HEK293 (cell line): ENCODE data around the gene AFF2.
"Not testable (repeated sequence)": the region's sequence is repeated elsewhere in the genome, so short reads cannot be mapped to it uniquely, and the experiment has no call there.

Experiments
- CTCF ChIA-PET: fragments of 350-600 bp; formaldehyde crosslinking; extraction: SDS; loops from one replicate; lab custom pipeline; 2021; ENCODE audit warnings: antibody characterized with exemption; lab: Yijun Ruan, JAX
- POLR2A ChIA-PET: fragments of 300-600 bp; formaldehyde crosslinking; extraction: SDS; loops from one replicate; lab custom pipeline; 2020; ENCODE audit warnings: antibody characterized with exemption, inconsistent platforms; lab: Yijun Ruan, JAX
- H3K27ac ChIP-seq: fragments of 200-500 bp; sonication (Bioruptor generic); 2 replicates; pipeline ENCODE4 v1.5.1; 2014; ENCODE audit warnings: low read depth, low read length, control low read depth, inconsistent platforms; ENCODE audit errors: extremely low read depth
- H3K36me3 ChIP-seq, 2 experiments: fragments of 200-500 bp in 1 of 2; sonication (Bioruptor generic) in 1 of 2; 1 replicate in 1 of 2; 2 replicates in 1 of 2; pipeline ENCODE4 v1.5.1; 2014 to 2017; ENCODE audit warnings: inconsistent platforms in 2 of 2, low read length in 2 of 2; ENCODE audit not compliant: control insufficient read depth in 2 of 2, insufficient read depth in 1 of 2
- H3K4me1 ChIP-seq: fragments of 200-500 bp; sonication (Bioruptor generic); 2 replicates; pipeline ENCODE4 v1.5.1; 2014; ENCODE audit warnings: mild to moderate bottlenecking, low read length, inconsistent platforms; ENCODE audit not compliant: control insufficient read depth, insufficient read depth
- H3K4me3 ChIP-seq: 2 replicates; pipeline ENCODE4 v1.5.1; 2011; ENCODE audit warnings: low read depth, mild to moderate bottlenecking, control low read depth, low read length, moderate library complexity
- H3K9me3 ChIP-seq: fragments of 200-500 bp; sonication (Bioruptor generic); 2 replicates; pipeline ENCODE4 v1.5.1; 2014; ENCODE audit warnings: low read depth, low read length, inconsistent platforms; ENCODE audit not compliant: control insufficient read depth, insufficient read depth
- GFI1B ChIP-seq: fragments of 450-650 bp; formaldehyde crosslinking; IDR thresholded peaks from 2 replicates; pipeline ENCODE4 v1.5.1; 2016; ENCODE audit warnings: missing biosample characterization, missing genetic modification characterization
- KLF10 ChIP-seq: fragments of 450-650 bp; IDR thresholded peaks from 2 replicates; pipeline ENCODE4 v1.5.1; 2018; ENCODE audit warnings: missing biosample characterization, mild to moderate bottlenecking, missing genetic modification characterization
- KLF17 ChIP-seq: fragments of 450-650 bp; formaldehyde crosslinking; IDR thresholded peaks from 2 replicates; pipeline ENCODE4 v1.5.1; 2016; ENCODE audit warnings: missing biosample characterization, missing genetic modification characterization
- MYNN ChIP-seq: fragments of 450-650 bp; formaldehyde crosslinking; IDR thresholded peaks from 2 replicates; pipeline ENCODE4 v1.5.1; 2016; ENCODE audit warnings: missing biosample characterization, missing genetic modification characterization, borderline replicate concordance
- SALL2 ChIP-seq: fragments of 450-650 bp; formaldehyde crosslinking; IDR thresholded peaks from 2 replicates; pipeline ENCODE4 v1.5.0; 2017; ENCODE audit warnings: missing biosample characterization, mild to moderate bottlenecking, missing genetic modification characterization, borderline replicate concordance
- ZBTB1 ChIP-seq: fragments of 450-650 bp; formaldehyde crosslinking; IDR thresholded peaks from 2 replicates; pipeline ENCODE4 v1.5.1; 2016; ENCODE audit warnings: missing biosample characterization, missing genetic modification characterization
- ZEB2 ChIP-seq: fragments of 450-650 bp; formaldehyde crosslinking; IDR thresholded peaks from 2 replicates; pipeline ENCODE4 v1.5.1; 2016; ENCODE audit warnings: missing biosample characterization, missing genetic modification characterization
- ZNF10 ChIP-seq: fragments of 450-650 bp; formaldehyde crosslinking; IDR thresholded peaks from 2 replicates; pipeline ENCODE4 v1.5.1; 2017; ENCODE audit warnings: missing biosample characterization, missing genetic modification characterization
- ZNF157 ChIP-seq: fragments of 450-650 bp; formaldehyde crosslinking; IDR thresholded peaks from 2 replicates; pipeline ENCODE4 v1.5.1; 2016; ENCODE audit warnings: missing biosample characterization, missing genetic modification characterization
- ZNF16 ChIP-seq: fragments of 450-650 bp; formaldehyde crosslinking; IDR thresholded peaks from 2 replicates; pipeline ENCODE4 v1.5.1; 2016; ENCODE audit warnings: low read depth, missing biosample characterization, missing genetic modification characterization
- ZNF266 ChIP-seq: fragments of 450-650 bp; formaldehyde crosslinking; IDR thresholded peaks from 2 replicates; pipeline ENCODE4 v1.5.1; 2016; ENCODE audit warnings: missing biosample characterization, missing genetic modification characterization, low read depth
- ZNF37A ChIP-seq: fragments of 450-650 bp; IDR thresholded peaks from 2 replicates; pipeline ENCODE4 v1.5.1; 2018; ENCODE audit warnings: missing biosample characterization, missing genetic modification characterization
- ZNF548 ChIP-seq: fragments of 450-650 bp; formaldehyde crosslinking; IDR thresholded peaks from 2 replicates; pipeline ENCODE4 v1.5.1; 2016; ENCODE audit warnings: missing biosample characterization, missing genetic modification characterization
- ZNF571 ChIP-seq: fragments of 450-650 bp; formaldehyde crosslinking; IDR thresholded peaks from 2 replicates; pipeline ENCODE4 v1.5.0; 2017; ENCODE audit warnings: missing biosample characterization, missing genetic modification characterization
- ZNF654 ChIP-seq: fragments of 450-650 bp; formaldehyde crosslinking; IDR thresholded peaks from 2 replicates; pipeline ENCODE4 v1.5.1; 2016; ENCODE audit warnings: low read depth, missing biosample characterization, missing genetic modification characterization
- ZNF707 ChIP-seq: fragments of 450-650 bp; formaldehyde crosslinking; IDR thresholded peaks from 2 replicates; pipeline ENCODE4 v1.5.1; 2016; ENCODE audit warnings: missing biosample characterization, missing genetic modification characterization
- ZNF747 ChIP-seq: fragments of 450-650 bp; formaldehyde crosslinking; IDR thresholded peaks from 2 replicates; pipeline ENCODE4 v1.5.1; 2016; ENCODE audit warnings: missing biosample characterization, missing genetic modification characterization
- ZNF768 ChIP-seq: fragments of 450-650 bp; formaldehyde crosslinking; IDR thresholded peaks from 2 replicates; pipeline ENCODE4 v1.5.1; 2018; ENCODE audit warnings: missing biosample characterization, mild to moderate bottlenecking, missing genetic modification characterization
- ZNF830 ChIP-seq: fragments of 450-650 bp; IDR thresholded peaks from 2 replicates; pipeline ENCODE4 v1.5.0; 2018; ENCODE audit warnings: missing biosample characterization, missing genetic modification characterization, low read depth, mild to moderate bottlenecking, moderate library complexity
- ZSCAN23 ChIP-seq: fragments of 450-650 bp; formaldehyde crosslinking; IDR thresholded peaks from 2 replicates; pipeline ENCODE4 v1.5.1; 2016; ENCODE audit warnings: missing biosample characterization, missing genetic modification characterization
- TF ChIP-seq, protein P1 (sequence below): fragments of 450-650 bp; formaldehyde crosslinking; IDR thresholded peaks from 2 replicates; pipeline ENCODE4 v1.5.1; 2016; ENCODE audit warnings: missing biosample characterization, missing genetic modification characterization, borderline replicate concordance
- TF ChIP-seq, protein P2 (sequence below): fragments of 450-650 bp; formaldehyde crosslinking; IDR thresholded peaks from 2 replicates; pipeline ENCODE4 v1.5.1; 2016; ENCODE audit warnings: missing biosample characterization, missing genetic modification characterization
- TF ChIP-seq, protein P3 (sequence below): fragments of 450-650 bp; formaldehyde crosslinking; IDR thresholded peaks from 2 replicates; pipeline ENCODE4 v1.5.1; 2016; ENCODE audit warnings: missing biosample characterization, missing genetic modification characterization
- TF ChIP-seq, protein P4 (sequence below): fragments of 450-650 bp; formaldehyde crosslinking; IDR thresholded peaks from 2 replicates; pipeline ENCODE4 v1.5.1; 2016; ENCODE audit warnings: missing biosample characterization, missing genetic modification characterization
- TF ChIP-seq, protein P5 (sequence below): fragments of 450-650 bp; formaldehyde crosslinking; IDR thresholded peaks from 2 replicates; pipeline ENCODE4 v1.5.1; 2017; ENCODE audit warnings: missing biosample characterization, mild to moderate bottlenecking, missing genetic modification characterization, moderate library complexity

AFF2 gene

DNA sequence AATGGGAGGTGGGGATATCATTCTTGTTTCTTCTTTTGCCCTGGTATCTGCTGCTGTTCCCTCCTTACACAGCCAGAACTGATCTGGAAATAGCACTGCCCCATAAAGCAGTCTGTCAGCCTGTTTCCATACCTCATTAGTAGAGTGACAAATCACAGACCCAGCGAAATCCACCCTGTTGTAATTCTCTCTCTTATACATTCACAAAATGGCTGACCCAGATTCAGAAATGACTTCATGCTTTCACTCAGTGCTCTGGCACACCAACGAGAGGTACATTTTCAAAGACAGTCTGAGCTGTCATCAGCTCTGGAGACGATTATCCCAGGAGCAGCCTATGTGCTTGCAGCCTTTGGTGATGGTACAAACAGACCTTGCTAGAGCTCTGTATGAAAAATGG, 164.6 kb downstream of the AFF2 start:
- H3K4me3 ChIP-seq = no peak overlapping the region
- no peak overlapping the region for H3K27ac ChIP-seq
- H3K9me3 ChIP-seq = no peaks in the 10 kb centered on the region
- no peak for TF ChIP-seq ZNF571 (tag by site-specific recombination)
- TF ChIP-seq, protein P1, sequence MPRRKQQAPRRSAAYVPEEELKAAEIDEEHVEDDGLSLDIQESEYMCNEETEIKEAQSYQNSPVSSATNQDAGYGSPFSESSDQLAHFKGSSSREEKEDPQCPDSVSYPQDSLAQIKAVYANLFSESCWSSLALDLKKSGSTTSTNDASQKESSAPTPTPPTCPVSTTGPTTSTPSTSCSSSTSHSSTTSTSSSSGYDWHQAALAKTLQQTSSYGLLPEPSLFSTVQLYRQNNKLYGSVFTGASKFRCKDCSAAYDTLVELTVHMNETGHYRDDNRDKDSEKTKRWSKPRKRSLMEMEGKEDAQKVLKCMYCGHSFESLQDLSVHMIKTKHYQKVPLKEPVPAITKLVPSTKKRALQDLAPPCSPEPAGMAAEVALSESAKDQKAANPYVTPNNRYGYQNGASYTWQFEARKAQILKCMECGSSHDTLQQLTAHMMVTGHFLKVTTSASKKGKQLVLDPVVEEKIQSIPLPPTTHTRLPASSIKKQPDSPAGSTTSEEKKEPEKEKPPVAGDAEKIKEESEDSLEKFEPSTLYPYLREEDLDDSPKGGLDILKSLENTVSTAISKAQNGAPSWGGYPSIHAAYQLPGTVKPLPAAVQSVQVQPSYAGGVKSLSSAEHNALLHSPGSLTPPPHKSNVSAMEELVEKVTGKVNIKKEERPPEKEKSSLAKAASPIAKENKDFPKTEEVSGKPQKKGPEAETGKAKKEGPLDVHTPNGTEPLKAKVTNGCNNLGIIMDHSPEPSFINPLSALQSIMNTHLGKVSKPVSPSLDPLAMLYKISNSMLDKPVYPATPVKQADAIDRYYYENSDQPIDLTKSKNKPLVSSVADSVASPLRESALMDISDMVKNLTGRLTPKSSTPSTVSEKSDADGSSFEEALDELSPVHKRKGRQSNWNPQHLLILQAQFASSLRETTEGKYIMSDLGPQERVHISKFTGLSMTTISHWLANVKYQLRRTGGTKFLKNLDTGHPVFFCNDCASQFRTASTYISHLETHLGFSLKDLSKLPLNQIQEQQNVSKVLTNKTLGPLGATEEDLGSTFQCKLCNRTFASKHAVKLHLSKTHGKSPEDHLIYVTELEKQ (tag by site-specific recombination) = no peak
- TF ChIP-seq MYNN = no peak
- TF ChIP-seq ZNF830 (tag by site-specific recombination) = no peak
- no peak for TF ChIP-seq ZEB2
- TF ChIP-seq ZNF157 (tag by site-specific recombination) = no peak
- TF ChIP-seq ZNF266 (tag by site-specific recombination) = no peak
- TF ChIP-seq ZNF654 (tag by site-specific recombination) = no peak
- no peak for TF ChIP-seq ZNF548 (tag by site-specific recombination)
- TF ChIP-seq ZNF747 (tag by site-specific recombination) = no peak
- TF ChIP-seq ZNF37A (tag by site-specific recombination) = no peak
- TF ChIP-seq SALL2 (tag by site-specific recombination) = no peak
- no peak for TF ChIP-seq ZNF16 (tag by site-specific recombination)
- TF ChIP-seq ZNF10 (tag by site-specific recombination) = no peak
- TF ChIP-seq, protein P2, sequence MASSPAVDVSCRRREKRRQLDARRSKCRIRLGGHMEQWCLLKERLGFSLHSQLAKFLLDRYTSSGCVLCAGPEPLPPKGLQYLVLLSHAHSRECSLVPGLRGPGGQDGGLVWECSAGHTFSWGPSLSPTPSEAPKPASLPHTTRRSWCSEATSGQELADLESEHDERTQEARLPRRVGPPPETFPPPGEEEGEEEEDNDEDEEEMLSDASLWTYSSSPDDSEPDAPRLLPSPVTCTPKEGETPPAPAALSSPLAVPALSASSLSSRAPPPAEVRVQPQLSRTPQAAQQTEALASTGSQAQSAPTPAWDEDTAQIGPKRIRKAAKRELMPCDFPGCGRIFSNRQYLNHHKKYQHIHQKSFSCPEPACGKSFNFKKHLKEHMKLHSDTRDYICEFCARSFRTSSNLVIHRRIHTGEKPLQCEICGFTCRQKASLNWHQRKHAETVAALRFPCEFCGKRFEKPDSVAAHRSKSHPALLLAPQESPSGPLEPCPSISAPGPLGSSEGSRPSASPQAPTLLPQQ (tag by site-specific recombination) = no peak
- ChIA-PET CTCF (no interaction called here), POLR2A (no interaction called here)
- no peaks in the 10 kb centered on the region for H3K36me3 ChIP-seq
- H3K4me1 ChIP-seq = no peaks in the 10 kb centered on the region

GRCh38 chrX:148669175-148669574, 168.8 kb downstream of the AFF2 start:
- H3K4me3 ChIP-seq, H3K4me1 ChIP-seq, POLR2A ChIA-PET, H3K9me3 ChIP-seq, H3K27ac ChIP-seq, H3K36me3 ChIP-seq, CTCF ChIA-PET: not testable (repeated sequence)
- TF ChIP-seq ZNF707 = peak; percentile 92

GRCh38 chrX:148670277-148670676, 169.9 kb downstream of the AFF2 start:
- Histone ChIP-seq H3K27ac (no peak overlapping the region), H3K36me3 (no peaks in the 10 kb centered on the region)
- POLR2A ChIA-PET = no interaction called here
- no peak for TF ChIP-seq ZSCAN23 (tag by site-specific recombination)
- no peak for TF ChIP-seq GFI1B (tag by site-specific recombination)
- TF ChIP-seq, protein P3, sequence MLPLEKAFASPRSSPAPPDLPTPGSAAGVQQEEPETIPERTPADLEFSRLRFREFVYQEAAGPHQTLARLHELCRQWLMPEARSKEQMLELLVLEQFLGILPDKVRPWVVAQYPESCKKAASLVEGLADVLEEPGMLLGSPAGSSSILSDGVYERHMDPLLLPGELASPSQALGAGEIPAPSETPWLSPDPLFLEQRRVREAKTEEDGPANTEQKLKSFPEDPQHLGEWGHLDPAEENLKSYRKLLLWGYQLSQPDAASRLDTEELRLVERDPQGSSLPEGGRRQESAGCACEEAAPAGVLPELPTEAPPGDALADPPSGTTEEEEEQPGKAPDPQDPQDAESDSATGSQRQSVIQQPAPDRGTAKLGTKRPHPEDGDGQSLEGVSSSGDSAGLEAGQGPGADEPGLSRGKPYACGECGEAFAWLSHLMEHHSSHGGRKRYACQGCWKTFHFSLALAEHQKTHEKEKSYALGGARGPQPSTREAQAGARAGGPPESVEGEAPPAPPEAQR (tag by site-specific recombination) = no peak
- no peak for TF ChIP-seq KLF10 (tag by site-specific recombination)
- no peak for TF ChIP-seq ZBTB1 (tag by site-specific recombination)
- no peak for TF ChIP-seq KLF17 (tag by site-specific recombination)
- TF ChIP-seq, protein P4, sequence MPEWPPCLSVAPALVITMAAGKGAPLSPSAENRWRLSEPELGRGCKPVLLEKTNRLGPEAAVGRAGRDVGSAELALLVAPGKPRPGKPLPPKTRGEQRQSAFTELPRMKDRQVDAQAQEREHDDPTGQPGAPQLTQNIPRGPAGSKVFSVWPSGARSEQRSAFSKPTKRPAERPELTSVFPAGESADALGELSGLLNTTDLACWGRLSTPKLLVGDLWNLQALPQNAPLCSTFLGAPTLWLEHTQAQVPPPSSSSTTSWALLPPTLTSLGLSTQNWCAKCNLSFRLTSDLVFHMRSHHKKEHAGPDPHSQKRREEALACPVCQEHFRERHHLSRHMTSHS (tag by site-specific recombination) = no peak
- no peak for TF ChIP-seq ZNF768
- TF ChIP-seq, protein P5, sequence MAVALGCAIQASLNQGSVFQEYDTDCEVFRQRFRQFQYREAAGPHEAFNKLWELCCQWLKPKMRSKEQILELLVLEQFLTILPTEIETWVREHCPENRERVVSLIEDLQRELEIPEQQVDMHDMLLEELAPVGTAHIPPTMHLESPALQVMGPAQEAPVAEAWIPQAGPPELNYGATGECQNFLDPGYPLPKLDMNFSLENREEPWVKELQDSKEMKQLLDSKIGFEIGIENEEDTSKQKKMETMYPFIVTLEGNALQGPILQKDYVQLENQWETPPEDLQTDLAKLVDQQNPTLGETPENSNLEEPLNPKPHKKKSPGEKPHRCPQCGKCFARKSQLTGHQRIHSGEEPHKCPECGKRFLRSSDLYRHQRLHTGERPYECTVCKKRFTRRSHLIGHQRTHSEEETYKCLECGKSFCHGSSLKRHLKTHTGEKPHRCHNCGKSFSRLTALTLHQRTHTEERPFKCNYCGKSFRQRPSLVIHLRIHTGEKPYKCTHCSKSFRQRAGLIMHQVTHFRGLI (tag by site-specific recombination) = no peak

More at GRCh38 chrX:148670277-148670676, 169.9 kb downstream of the AFF2 start:
- Histone ChIP-seq H3K9me3 (no peaks in the 10 kb centered on the region), H3K4me3 (no peak overlapping the region), H3K4me1 (no peaks in the 10 kb centered on the region)
- CTCF ChIA-PET = no interaction called here
